HEK293 (cell line): ENCODE data around the gene NANOGP8.

Experiments
- CTCF ChIA-PET: fragments of 350-600 bp; formaldehyde crosslinking; extraction: SDS; loops from one replicate; lab custom pipeline; 2021; ENCODE audit warnings: antibody characterized with exemption; lab: Yijun Ruan, JAX
- POLR2A ChIA-PET: fragments of 300-600 bp; formaldehyde crosslinking; extraction: SDS; loops from one replicate; lab custom pipeline; 2020; ENCODE audit warnings: antibody characterized with exemption, inconsistent platforms; lab: Yijun Ruan, JAX
- H3K27ac ChIP-seq: fragments of 200-500 bp; sonication (Bioruptor generic); 2 replicates; pipeline ENCODE4 v1.5.1; 2014; ENCODE audit warnings: low read depth, low read length, control low read depth, inconsistent platforms; ENCODE audit errors: extremely low read depth
- H3K36me3 ChIP-seq, 2 experiments: fragments of 200-500 bp in 1 of 2; sonication (Bioruptor generic) in 1 of 2; 1 replicate in 1 of 2; 2 replicates in 1 of 2; pipeline ENCODE4 v1.5.1; 2014 to 2017; ENCODE audit warnings: inconsistent platforms in 2 of 2, low read length in 2 of 2; ENCODE audit not compliant: control insufficient read depth in 2 of 2, insufficient read depth in 1 of 2
- H3K4me1 ChIP-seq: fragments of 200-500 bp; sonication (Bioruptor generic); 2 replicates; pipeline ENCODE4 v1.5.1; 2014; ENCODE audit warnings: mild to moderate bottlenecking, low read length, inconsistent platforms; ENCODE audit not compliant: control insufficient read depth, insufficient read depth
- H3K4me3 ChIP-seq: 2 replicates; pipeline ENCODE4 v1.5.1; 2011; ENCODE audit warnings: low read depth, mild to moderate bottlenecking, control low read depth, low read length, moderate library complexity
- H3K9me3 ChIP-seq: fragments of 200-500 bp; sonication (Bioruptor generic); 2 replicates; pipeline ENCODE4 v1.5.1; 2014; ENCODE audit warnings: low read depth, low read length, inconsistent platforms; ENCODE audit not compliant: control insufficient read depth, insufficient read depth
- MEIS1 ChIP-seq: sonication (generic); formaldehyde crosslinking; IDR thresholded peaks from 2 replicates; pipeline ENCODE4 v1.8.1; 2022; ENCODE audit warnings: missing genetic modification reagents, mild to moderate bottlenecking, borderline replicate concordance
- RBAK ChIP-seq: fragments of 450-650 bp; formaldehyde crosslinking; IDR thresholded peaks from 2 replicates; pipeline ENCODE4 v1.5.1; 2016; ENCODE audit warnings: missing biosample characterization, missing genetic modification characterization
- SETDB1 ChIP-seq: IDR thresholded peaks from one replicate; pipeline ENCODE4 v1.6.1; 2017; ENCODE audit warnings: mild to moderate bottlenecking, low read length, moderate library complexity, mixed read lengths; ENCODE audit not compliant: insufficient read length
- ZBTB1 ChIP-seq: fragments of 450-650 bp; formaldehyde crosslinking; IDR thresholded peaks from 2 replicates; pipeline ENCODE4 v1.5.1; 2016; ENCODE audit warnings: missing biosample characterization, missing genetic modification characterization
- ZNF10 ChIP-seq: fragments of 450-650 bp; formaldehyde crosslinking; IDR thresholded peaks from 2 replicates; pipeline ENCODE4 v1.5.1; 2017; ENCODE audit warnings: missing biosample characterization, missing genetic modification characterization
- ZNF146 ChIP-seq: fragments of 450-650 bp; formaldehyde crosslinking; IDR thresholded peaks from 2 replicates; pipeline ENCODE4 v1.5.1; 2016; ENCODE audit warnings: missing biosample characterization, missing genetic modification characterization
- ZNF148 ChIP-seq: fragments of 450-650 bp; formaldehyde crosslinking; IDR thresholded peaks from 2 replicates; pipeline ENCODE4 v1.5.0; 2017; ENCODE audit warnings: missing biosample characterization, missing genetic modification characterization, borderline replicate concordance
- ZNF19 ChIP-seq: fragments of 450-650 bp; formaldehyde crosslinking; IDR thresholded peaks from 2 replicates; pipeline ENCODE4; 2016; ENCODE audit warnings: missing biosample characterization, missing genetic modification characterization, low read depth
- ZNF311 ChIP-seq: fragments of 450-650 bp; formaldehyde crosslinking; IDR thresholded peaks from 2 replicates; pipeline ENCODE4 v1.5.1; 2017; ENCODE audit warnings: missing biosample characterization, missing genetic modification characterization, borderline replicate concordance
- ZNF37A ChIP-seq: fragments of 450-650 bp; IDR thresholded peaks from 2 replicates; pipeline ENCODE4 v1.5.1; 2018; ENCODE audit warnings: missing biosample characterization, missing genetic modification characterization
- ZNF473 ChIP-seq: fragments of 450-650 bp; formaldehyde crosslinking; IDR thresholded peaks from 2 replicates; pipeline ENCODE4 v1.5.1; 2017; ENCODE audit warnings: missing biosample characterization, missing genetic modification characterization
- ZNF544 ChIP-seq: fragments of 450-650 bp; formaldehyde crosslinking; IDR thresholded peaks from 2 replicates; pipeline ENCODE4 v1.5.0; 2017; ENCODE audit warnings: missing biosample characterization, missing genetic modification characterization
- ZNF549 ChIP-seq: fragments of 450-650 bp; IDR thresholded peaks from 2 replicates; pipeline ENCODE4 v1.5.1; 2018; ENCODE audit warnings: missing biosample characterization, missing genetic modification characterization, mild to moderate bottlenecking, inconsistent platforms, moderate library complexity
- ZNF555 ChIP-seq: fragments of 450-650 bp; formaldehyde crosslinking; conservative IDR thresholded peaks from 2 replicates; pipeline ENCODE4 v1.5.1; 2017; ENCODE audit warnings: missing biosample characterization, mild to moderate bottlenecking, missing genetic modification characterization, inconsistent platforms
- ZNF777 ChIP-seq: fragments of 450-650 bp; formaldehyde crosslinking; IDR thresholded peaks from 2 replicates; pipeline ENCODE4 v1.5.1; 2017; ENCODE audit warnings: missing biosample characterization, missing genetic modification characterization, borderline replicate concordance
- ZSCAN4 ChIP-seq: fragments of 450-650 bp; formaldehyde crosslinking; IDR thresholded peaks from 2 replicates; pipeline ENCODE4 v1.5.1; 2017; ENCODE audit warnings: missing biosample characterization, missing genetic modification characterization
- TF ChIP-seq, protein P1 (sequence below): fragments of 450-650 bp; formaldehyde crosslinking; IDR thresholded peaks from 2 replicates; pipeline ENCODE4 v1.5.1; 2016; ENCODE audit warnings: missing biosample characterization, missing genetic modification characterization, borderline replicate concordance
- TF ChIP-seq, protein P2 (sequence below): fragments of 450-650 bp; formaldehyde crosslinking; IDR thresholded peaks from 2 replicates; pipeline ENCODE4 v1.5.1; 2016; ENCODE audit warnings: missing biosample characterization, missing genetic modification characterization
- TF ChIP-seq, protein P3 (sequence below): fragments of 450-650 bp; formaldehyde crosslinking; IDR thresholded peaks from 2 replicates; pipeline ENCODE4 v1.5.1; 2017; ENCODE audit warnings: missing biosample characterization, missing genetic modification characterization

The NANOGP8 gene

GRCh38 chr15:35121611-35122359, 36.7 kb upstream of the NANOGP8 start (continued):
- TF ChIP-seq ZNF311 (no peak), ZNF473 (tag by site-specific recombination) (no peak), ZSCAN4 (tag by site-specific recombination) (no peak), ZNF777 (no peak)
- TF ChIP-seq, protein P1, sequence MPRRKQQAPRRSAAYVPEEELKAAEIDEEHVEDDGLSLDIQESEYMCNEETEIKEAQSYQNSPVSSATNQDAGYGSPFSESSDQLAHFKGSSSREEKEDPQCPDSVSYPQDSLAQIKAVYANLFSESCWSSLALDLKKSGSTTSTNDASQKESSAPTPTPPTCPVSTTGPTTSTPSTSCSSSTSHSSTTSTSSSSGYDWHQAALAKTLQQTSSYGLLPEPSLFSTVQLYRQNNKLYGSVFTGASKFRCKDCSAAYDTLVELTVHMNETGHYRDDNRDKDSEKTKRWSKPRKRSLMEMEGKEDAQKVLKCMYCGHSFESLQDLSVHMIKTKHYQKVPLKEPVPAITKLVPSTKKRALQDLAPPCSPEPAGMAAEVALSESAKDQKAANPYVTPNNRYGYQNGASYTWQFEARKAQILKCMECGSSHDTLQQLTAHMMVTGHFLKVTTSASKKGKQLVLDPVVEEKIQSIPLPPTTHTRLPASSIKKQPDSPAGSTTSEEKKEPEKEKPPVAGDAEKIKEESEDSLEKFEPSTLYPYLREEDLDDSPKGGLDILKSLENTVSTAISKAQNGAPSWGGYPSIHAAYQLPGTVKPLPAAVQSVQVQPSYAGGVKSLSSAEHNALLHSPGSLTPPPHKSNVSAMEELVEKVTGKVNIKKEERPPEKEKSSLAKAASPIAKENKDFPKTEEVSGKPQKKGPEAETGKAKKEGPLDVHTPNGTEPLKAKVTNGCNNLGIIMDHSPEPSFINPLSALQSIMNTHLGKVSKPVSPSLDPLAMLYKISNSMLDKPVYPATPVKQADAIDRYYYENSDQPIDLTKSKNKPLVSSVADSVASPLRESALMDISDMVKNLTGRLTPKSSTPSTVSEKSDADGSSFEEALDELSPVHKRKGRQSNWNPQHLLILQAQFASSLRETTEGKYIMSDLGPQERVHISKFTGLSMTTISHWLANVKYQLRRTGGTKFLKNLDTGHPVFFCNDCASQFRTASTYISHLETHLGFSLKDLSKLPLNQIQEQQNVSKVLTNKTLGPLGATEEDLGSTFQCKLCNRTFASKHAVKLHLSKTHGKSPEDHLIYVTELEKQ (tag by site-specific recombination) = no peak

- TF ChIP-seq ZNF146 (tag by site-specific recombination) (no peak), RBAK (tag by site-specific recombination) (no peak), SETDB1 (no peak), MEIS1 (no peak), ZNF549 (tag by site-specific recombination) (no peak), ZNF555 (tag by site-specific recombination) (no peak), ZNF148 (tag by site-specific recombination) (no peak), ZNF10 (tag by site-specific recombination) (no peak), ZNF37A (tag by site-specific recombination) (no peak), ZBTB1 (tag by site-specific recombination) (no peak), ZNF544 (tag by site-specific recombination) (no peak), ZNF19 (tag by site-specific recombination) (no peak)
- TF ChIP-seq, protein P2, sequence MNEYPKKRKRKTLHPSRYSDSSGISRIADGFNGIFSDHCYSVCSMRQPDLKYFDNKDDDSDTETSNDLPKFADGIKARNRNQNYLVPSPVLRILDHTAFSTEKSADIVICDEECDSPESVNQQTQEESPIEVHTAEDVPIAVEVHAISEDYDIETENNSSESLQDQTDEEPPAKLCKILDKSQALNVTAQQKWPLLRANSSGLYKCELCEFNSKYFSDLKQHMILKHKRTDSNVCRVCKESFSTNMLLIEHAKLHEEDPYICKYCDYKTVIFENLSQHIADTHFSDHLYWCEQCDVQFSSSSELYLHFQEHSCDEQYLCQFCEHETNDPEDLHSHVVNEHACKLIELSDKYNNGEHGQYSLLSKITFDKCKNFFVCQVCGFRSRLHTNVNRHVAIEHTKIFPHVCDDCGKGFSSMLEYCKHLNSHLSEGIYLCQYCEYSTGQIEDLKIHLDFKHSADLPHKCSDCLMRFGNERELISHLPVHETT (tag by site-specific recombination) = no peak
- TF ChIP-seq, protein P3, sequence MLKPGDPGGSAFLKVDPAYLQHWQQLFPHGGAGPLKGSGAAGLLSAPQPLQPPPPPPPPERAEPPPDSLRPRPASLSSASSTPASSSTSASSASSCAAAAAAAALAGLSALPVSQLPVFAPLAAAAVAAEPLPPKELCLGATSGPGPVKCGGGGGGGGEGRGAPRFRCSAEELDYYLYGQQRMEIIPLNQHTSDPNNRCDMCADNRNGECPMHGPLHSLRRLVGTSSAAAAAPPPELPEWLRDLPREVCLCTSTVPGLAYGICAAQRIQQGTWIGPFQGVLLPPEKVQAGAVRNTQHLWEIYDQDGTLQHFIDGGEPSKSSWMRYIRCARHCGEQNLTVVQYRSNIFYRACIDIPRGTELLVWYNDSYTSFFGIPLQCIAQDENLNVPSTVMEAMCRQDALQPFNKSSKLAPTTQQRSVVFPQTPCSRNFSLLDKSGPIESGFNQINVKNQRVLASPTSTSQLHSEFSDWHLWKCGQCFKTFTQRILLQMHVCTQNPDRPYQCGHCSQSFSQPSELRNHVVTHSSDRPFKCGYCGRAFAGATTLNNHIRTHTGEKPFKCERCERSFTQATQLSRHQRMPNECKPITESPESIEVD (tag by site-specific recombination) = no peak
- POLR2A ChIA-PET = no interaction called here
- Histone ChIP-seq H3K4me3 (no peak overlapping the region), H3K9me3 (no peaks in the 10 kb centered on the region), H3K27ac (no peak overlapping the region), H3K4me1 (no peaks in the 10 kb centered on the region), H3K36me3 (no peaks in the 10 kb centered on the region)
- CTCF ChIA-PET = no interaction called here
Measured at GRCh38 chr15:35120173-35120572, 35.1 kb upstream of the NANOGP8 start.
